HL-60 (cell line): ENCODE measurements around the gene MKI67.

ENCODE experiments used
- DNase-seq, 2 experiments: peaks; one replicate each; pipeline ENCODE4 v3.0.0-alpha.2; 2010 to 2020; ENCODE audit warnings: low read depth in 1 of 2, low spot score in 1 of 2
- H3K27ac ChIP-seq: fragments of 250-450 bp; sonication (Bioruptor Pico); replicated peaks from 2 replicates; pipeline ENCODE4 v1.5.1; 2020; ENCODE audit warnings: mild to moderate bottlenecking, moderate library complexity
- H3K27me3 ChIP-seq: fragments of 250-450 bp; sonication (Bioruptor Pico); 2 replicates; pipeline ENCODE4 v1.5.1; 2021; ENCODE audit warnings: mild to moderate bottlenecking, moderate library complexity; ENCODE audit not compliant: insufficient read depth, poor library complexity, severe bottlenecking
- H3K4me3 ChIP-seq: replicated peaks from 2 replicates; pipeline ENCODE4 v1.5.1; 2011; ENCODE audit warnings: mild to moderate bottlenecking, control low read depth, low read length; ENCODE audit not compliant: insufficient read depth
- GABPA ChIP-seq: IDR thresholded peaks from 2 replicates; pipeline ENCODE4 v1.6.1; 2012; ENCODE audit warnings: low read depth
- POLR2AphosphoS5 ChIP-seq: IDR thresholded peaks from 2 replicates; pipeline ENCODE4 v1.6.1; 2012; ENCODE audit warnings: low read depth
- SPI1 ChIP-seq: IDR thresholded peaks from 2 replicates; pipeline ENCODE4 v1.6.1; 2012; ENCODE audit warnings: low read depth, mild to moderate bottlenecking, borderline replicate concordance
- TF ChIP-seq, protein P1 (sequence below): IDR thresholded peaks from one replicate; pipeline ENCODE4 v1.5.1; 2011; ENCODE audit warnings: low read length, control low read depth, inconsistent platforms; ENCODE audit not compliant: insufficient read depth
- TF ChIP-seq, protein P2 (sequence below): IDR thresholded peaks from 2 replicates; pipeline ENCODE4 v1.6.1; 2012; ENCODE audit warnings: low read depth; ENCODE audit not compliant: insufficient replicate concordance

MKI67 gene

DNA sequence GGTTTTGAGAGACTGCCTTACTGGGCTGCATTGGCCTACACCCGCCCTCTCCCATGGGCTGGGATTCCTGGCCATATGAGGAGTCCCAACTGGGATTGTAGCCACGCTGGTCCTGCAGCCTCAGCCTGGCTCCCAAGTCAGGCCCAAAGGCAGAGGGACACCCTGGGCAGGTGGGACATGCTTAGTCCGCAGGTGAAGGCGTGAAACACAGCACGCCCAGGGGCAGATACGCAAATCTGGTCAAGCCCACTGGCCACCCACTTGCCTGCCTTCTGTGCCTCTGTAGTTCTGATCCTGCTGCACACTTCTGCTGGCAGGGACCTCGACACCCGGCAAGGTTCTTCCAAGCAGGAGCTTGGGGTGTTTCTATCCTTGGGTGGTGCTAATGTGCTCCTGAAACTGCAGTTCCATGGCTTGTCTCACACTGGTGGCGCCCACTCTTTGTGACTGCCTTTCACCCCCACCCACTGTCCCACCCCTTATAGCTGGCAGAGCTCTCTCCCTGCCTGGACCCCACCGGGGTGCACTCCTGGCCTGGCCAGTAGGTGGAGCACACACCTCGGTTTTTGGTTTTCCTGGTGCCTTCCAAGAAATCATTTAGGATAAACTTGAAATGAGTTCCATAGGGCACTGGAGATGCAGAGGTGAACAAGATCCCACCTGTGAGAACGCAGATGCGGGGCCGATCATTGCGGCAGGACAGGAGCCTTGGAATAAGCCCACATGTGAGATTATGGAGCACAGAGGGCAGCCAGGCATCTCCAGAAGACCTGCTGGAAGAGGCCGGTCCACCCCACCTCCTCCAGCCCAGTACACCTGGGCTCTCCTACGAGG is 47.9 kb downstream of the MKI67 start:
- no peaks in the 10 kb centered on the region for H3K27me3 ChIP-seq
- H3K4me3 ChIP-seq = no peak overlapping the region
- DNase-seq = peak in 1 of 2 experiments; percentile 43
- TF ChIP-seq, protein P1, sequence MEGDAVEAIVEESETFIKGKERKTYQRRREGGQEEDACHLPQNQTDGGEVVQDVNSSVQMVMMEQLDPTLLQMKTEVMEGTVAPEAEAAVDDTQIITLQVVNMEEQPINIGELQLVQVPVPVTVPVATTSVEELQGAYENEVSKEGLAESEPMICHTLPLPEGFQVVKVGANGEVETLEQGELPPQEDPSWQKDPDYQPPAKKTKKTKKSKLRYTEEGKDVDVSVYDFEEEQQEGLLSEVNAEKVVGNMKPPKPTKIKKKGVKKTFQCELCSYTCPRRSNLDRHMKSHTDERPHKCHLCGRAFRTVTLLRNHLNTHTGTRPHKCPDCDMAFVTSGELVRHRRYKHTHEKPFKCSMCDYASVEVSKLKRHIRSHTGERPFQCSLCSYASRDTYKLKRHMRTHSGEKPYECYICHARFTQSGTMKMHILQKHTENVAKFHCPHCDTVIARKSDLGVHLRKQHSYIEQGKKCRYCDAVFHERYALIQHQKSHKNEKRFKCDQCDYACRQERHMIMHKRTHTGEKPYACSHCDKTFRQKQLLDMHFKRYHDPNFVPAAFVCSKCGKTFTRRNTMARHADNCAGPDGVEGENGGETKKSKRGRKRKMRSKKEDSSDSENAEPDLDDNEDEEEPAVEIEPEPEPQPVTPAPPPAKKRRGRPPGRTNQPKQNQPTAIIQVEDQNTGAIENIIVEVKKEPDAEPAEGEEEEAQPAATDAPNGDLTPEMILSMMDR = peak; percentile 53
- TF ChIP-seq POLR2AphosphoS5 (no peak), GABPA (no peak)
- TF ChIP-seq, protein P2, sequence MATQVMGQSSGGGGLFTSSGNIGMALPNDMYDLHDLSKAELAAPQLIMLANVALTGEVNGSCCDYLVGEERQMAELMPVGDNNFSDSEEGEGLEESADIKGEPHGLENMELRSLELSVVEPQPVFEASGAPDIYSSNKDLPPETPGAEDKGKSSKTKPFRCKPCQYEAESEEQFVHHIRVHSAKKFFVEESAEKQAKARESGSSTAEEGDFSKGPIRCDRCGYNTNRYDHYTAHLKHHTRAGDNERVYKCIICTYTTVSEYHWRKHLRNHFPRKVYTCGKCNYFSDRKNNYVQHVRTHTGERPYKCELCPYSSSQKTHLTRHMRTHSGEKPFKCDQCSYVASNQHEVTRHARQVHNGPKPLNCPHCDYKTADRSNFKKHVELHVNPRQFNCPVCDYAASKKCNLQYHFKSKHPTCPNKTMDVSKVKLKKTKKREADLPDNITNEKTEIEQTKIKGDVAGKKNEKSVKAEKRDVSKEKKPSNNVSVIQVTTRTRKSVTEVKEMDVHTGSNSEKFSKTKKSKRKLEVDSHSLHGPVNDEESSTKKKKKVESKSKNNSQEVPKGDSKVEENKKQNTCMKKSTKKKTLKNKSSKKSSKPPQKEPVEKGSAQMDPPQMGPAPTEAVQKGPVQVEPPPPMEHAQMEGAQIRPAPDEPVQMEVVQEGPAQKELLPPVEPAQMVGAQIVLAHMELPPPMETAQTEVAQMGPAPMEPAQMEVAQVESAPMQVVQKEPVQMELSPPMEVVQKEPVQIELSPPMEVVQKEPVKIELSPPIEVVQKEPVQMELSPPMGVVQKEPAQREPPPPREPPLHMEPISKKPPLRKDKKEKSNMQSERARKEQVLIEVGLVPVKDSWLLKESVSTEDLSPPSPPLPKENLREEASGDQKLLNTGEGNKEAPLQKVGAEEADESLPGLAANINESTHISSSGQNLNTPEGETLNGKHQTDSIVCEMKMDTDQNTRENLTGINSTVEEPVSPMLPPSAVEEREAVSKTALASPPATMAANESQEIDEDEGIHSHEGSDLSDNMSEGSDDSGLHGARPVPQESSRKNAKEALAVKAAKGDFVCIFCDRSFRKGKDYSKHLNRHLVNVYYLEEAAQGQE = no peak
- no peak overlapping the region for H3K27ac ChIP-seq

DNA sequence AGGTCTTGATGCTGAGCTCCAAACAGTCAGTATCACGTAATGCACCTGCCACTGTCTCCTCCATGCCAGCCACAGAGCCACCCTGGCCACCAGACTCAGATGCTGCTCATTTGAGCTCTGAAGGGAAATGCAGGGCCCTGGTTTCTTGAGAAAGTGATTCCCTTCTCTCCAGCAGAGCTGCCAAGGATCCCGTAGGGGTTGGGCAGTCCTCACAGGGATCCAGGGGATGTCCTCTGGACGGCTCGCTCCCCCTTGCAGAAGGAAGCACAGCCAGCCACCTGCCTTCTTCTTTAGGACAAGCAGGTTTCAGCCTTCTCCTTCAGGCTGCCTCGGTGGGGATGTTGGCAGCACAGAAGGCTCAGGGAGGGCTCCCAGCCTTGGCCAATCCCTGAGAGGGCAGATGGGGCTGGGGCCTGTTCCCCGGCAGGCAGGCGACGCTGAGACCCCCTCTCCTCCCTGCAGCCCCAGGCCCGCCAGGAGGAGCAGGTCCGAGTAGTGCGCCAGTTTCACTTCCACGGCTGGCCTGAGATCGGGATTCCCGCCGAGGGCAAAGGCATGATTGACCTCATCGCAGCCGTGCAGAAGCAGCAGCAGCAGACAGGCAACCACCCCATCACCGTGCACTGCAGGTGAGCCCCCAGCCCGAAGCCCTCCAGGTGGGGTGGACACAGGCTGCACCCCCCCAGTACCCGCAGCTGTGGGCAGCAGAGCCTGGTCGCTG is 48.9 kb downstream of the MKI67 start:
- no peak overlapping the region for H3K4me3 ChIP-seq
- DNase-seq = no peak
- no peaks in the 10 kb centered on the region for H3K27me3 ChIP-seq
- H3K27ac ChIP-seq = no peak overlapping the region
- TF ChIP-seq, protein P1 = no peak
- TF ChIP-seq, protein P2 = no peak
- TF ChIP-seq GABPA (no peak), SPI1 (no peak), POLR2AphosphoS5 (no peak)

DNA sequence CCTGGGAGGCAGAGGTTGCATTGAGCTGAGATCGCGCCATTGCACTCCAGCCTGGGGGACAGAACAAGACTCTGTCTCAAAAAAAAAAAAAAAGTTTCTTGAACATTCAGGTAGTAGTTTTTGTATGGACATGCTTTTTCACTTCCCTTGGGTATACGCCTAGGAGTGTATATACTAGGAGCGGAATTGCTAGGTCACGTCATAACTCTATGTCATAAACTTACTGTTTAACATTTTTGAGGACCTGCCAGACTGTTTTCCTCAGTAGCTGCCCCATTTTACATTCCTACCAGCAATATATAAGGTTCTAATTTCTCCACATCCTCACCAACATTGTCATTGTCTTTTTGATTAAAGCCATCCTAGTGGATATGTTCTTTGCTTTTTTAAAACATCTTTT is 51.6 kb downstream of the MKI67 start:
- no peak for TF ChIP-seq GABPA
- TF ChIP-seq POLR2AphosphoS5 = no peak
- TF ChIP-seq SPI1 = no peak
- TF ChIP-seq, protein P1 = no peak
- TF ChIP-seq, protein P2 = no peak
- Histone ChIP-seq H3K27ac (no peak overlapping the region), H3K4me3 (no peak overlapping the region), H3K27me3 (no peaks in the 10 kb centered on the region)
- no peak for DNase-seq
